NB4 (cell line): ENCODE results near the gene BRD1.

Source experiments
- CTCF ChIP-seq: IDR thresholded peaks from one replicate; pipeline ENCODE4 v1.5.1; 2012; ENCODE audit warnings: low read depth, low read length
- MAX ChIP-seq: IDR thresholded peaks from 2 replicates; pipeline ENCODE4 v1.6.1; 2011; ENCODE audit warnings: low read depth, low read length
- MYC ChIP-seq: IDR thresholded peaks from 2 replicates; pipeline ENCODE4 v1.6.1; 2011; ENCODE audit warnings: low read depth, low read length
- POLR2A ChIP-seq: IDR thresholded peaks from 2 replicates; pipeline ENCODE4 v1.6.1; 2011; ENCODE audit warnings: mild to moderate bottlenecking; ENCODE audit not compliant: insufficient read length; ENCODE audit errors: extremely low read depth

- no peak for TF ChIP-seq CTCF
- no peak for TF ChIP-seq MAX
- no peak for TF ChIP-seq POLR2A
- TF ChIP-seq MYC: no peak
Measured at GRCh38 chr22:49779211-49779610, 48.5 kb downstream of the BRD1 start.
